Right lobe of liver (tissue), 6 donors: ENCODE data around the gene SLC27A5. TPM values are rescaled to one million over a fixed set of nuclear protein-coding genes. Genes with fewer than 3 reads are reported as not detected.
A peak's percentile ranks its signal among the peaks of the same experiment; 100 is the strongest.

Experiments used
- ATAC-seq, 4 donors: fragments of 200-7000 bp; cut with Tn5 transposase; one replicate each; pipeline ENCODE4 v1.9.1; 2020; ENCODE audit warnings: mild to moderate bottlenecking in 4 of 4, moderate library complexity in 4 of 4
- DNase-seq, 3 donors: peaks; one replicate each; pipeline ENCODE4 v3.0.0-alpha.2; 2020
- H3K27ac ChIP-seq, 3 donors: fragments of 200-600 bp; one replicate each; pipeline ENCODE4 v1.8.0; 2022
- H3K27me3 ChIP-seq, 2 donors: fragments of 200-600 bp; one replicate each; pipeline ENCODE4 v1.8.0; 2022
- H3K36me3 ChIP-seq, 4 donors: fragments of 200-600 bp; sonication (generic) in 1 of 4; one replicate each; pipeline versions ENCODE4 v1.5.1 to v1.8.0; 2017 to 2022; ENCODE audit warnings: control low read depth in 1 of 4
- H3K4me1 ChIP-seq, 4 donors: fragments of 200-600 bp; sonication (generic) in 1 of 4; one replicate each; pipeline versions ENCODE4 v1.5.1 to v1.8.0; 2017 to 2022; ENCODE audit warnings: control low read depth in 1 of 4
- H3K4me3 ChIP-seq, 3 donors: fragments of 200-600 bp; one replicate each; pipeline ENCODE4 v1.8.0; 2022
- H3K9me3 ChIP-seq, 4 donors: fragments of 200-600 bp; sonication (generic) in 1 of 4; one replicate each; pipeline versions ENCODE4 v1.5.1 to v1.8.0; 2017 to 2022; ENCODE audit warnings: control low read depth in 1 of 4
- POLR2A ChIP-seq: fragments of 450-650 bp; IDR thresholded peaks from one replicate; pipeline ENCODE4 v1.6.1; 2017; ENCODE audit warnings: antibody characterized with exemption, mild to moderate bottlenecking
- WGBS: methylation state at CpG from one replicate; pipeline ENCODE4 v1.1.6; 2018; ENCODE audit warnings: low coverage, low lambda C conversion rate; ENCODE audit not compliant: insufficient coverage; ENCODE audit errors: missing lambda C conversion rate; 5-methylcytosine and 5-hydroxymethylcytosine counted together
- intact Hi-C, 2 donors: fragments of 100-400 bp; cut with DNase I; formaldehyde crosslinking; loops; one replicate each; pipeline versions ENCODE4 v1.11.2 to v1.14.1; 2022
- total RNA-seq, 6 experiments: library from RNA; depleted of rRNA in 2 of 6; stranded (reverse); fragments of >200 nt in 2 of 6; fragmentation: NEBNext Ultra II Directional in 3 of 6; extraction: Animal tissue kit (Norgen Biotek cat#: 25700) in 3 of 6; gene quantifications; one replicate each; pipeline versions ENCODE4 v1.1.0 to v1.2.4, GENCODE V29; 2016 to 2023
- TF ChIP-seq, protein P1 (sequence below), 4 donors: fragments of 200-600 bp in 3 of 4; fragments of 450-650 bp in 1 of 4; IDR thresholded peaks; one replicate each; pipeline versions ENCODE4 v1.5.1 to v1.8.0; 2016 to 2022; ENCODE audit warnings: antibody characterized with exemption in 4 of 4, mild to moderate bottlenecking in 2 of 4
- donor health status: DM: no; HTN: yes; CAD: no.
- donor health status: DM: no; HTN: no; CAD: no.
- donor health status: DM: no; HTN: no; CAD: no.
- donor health status: DM: no; HTN: yes; CAD: no.
- donor health status: DM: no; HTN: yes; CAD: no.

Gene SLC27A5
- total RNA-seq, 6 experiments from 2014 or later, result 107 to 737 (median 366) TPM

- Histone ChIP-seq H3K36me3 (peaks cover 0 to 12% (median 2%) of the 10 kb centered on the region in 4 donors), H3K9me3 (no peaks in the 10 kb centered on the region), H3K4me3 (peak overlapping the region; percentile 72 to 95 (median 89)), H3K27ac (peak overlapping the region; percentile 98 to 100 (median 99)), H3K4me1 (peaks cover 0 to 47% (median 12%) of the 10 kb centered on the region in 4 donors), H3K27me3 (no peaks in the 10 kb centered on the region)
- intact Hi-C loops, result no loop called here
- DNase-seq (peak; percentile 99), ATAC-seq (peak; percentile 72 to 78 (median 78))
- peak; percentile 68 for TF ChIP-seq POLR2A
- TF ChIP-seq, protein P1, sequence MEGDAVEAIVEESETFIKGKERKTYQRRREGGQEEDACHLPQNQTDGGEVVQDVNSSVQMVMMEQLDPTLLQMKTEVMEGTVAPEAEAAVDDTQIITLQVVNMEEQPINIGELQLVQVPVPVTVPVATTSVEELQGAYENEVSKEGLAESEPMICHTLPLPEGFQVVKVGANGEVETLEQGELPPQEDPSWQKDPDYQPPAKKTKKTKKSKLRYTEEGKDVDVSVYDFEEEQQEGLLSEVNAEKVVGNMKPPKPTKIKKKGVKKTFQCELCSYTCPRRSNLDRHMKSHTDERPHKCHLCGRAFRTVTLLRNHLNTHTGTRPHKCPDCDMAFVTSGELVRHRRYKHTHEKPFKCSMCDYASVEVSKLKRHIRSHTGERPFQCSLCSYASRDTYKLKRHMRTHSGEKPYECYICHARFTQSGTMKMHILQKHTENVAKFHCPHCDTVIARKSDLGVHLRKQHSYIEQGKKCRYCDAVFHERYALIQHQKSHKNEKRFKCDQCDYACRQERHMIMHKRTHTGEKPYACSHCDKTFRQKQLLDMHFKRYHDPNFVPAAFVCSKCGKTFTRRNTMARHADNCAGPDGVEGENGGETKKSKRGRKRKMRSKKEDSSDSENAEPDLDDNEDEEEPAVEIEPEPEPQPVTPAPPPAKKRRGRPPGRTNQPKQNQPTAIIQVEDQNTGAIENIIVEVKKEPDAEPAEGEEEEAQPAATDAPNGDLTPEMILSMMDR (IDR thresholded peaks at IDR 0.05), result no peak
- WGBS, result 0% methylated on average over 25 of the region's 76 CpGs
Measured at GRCh38 chr19:58558623-58559274, 47.0 kb upstream of the SLC27A5 start.

DNA sequence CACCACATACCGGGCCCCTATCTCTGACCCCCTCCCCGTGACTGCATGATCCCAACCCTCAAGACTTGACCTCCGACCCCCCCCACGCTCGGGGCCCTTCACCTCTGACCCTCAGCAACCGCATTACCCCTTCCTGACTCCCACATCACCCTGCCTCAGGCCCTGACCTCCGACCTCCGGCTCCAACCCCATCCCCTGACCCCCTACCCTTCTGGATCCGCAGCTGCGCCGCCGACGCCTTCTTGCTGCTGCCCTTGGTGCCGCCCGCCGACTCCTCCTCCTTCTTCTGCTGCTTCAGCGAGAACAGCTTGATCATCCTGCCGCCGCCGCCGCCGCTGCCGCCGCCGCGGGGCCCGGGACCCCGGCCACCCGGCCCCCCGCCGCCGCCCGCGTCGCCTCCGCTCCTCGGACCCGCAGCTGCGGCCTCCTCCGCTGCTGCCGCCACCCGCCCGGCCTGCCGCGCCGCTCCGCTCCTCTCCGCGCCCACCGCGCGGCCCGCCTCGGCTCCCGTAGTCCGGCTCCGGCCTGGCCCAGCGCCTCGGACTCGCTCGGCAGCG lies 46.4 kb upstream of the SLC27A5 start, which contains the start of gene UBE2M:
TSS of gene UBE2M (minus strand) at position 546 of the 557 bp plus-strand sequence. CDS start at position 316, 230 bp downstream.
- Histone ChIP-seq H3K4me3 (peak within 1 kb of the TSS; percentile 72 to 95 (median 89)), H3K27me3 (no peaks in the 10 kb centered on the region), H3K4me1 (peaks cover 0 to 46% (median 13%) of the 10 kb centered on the region in 4 donors), H3K9me3 (no peaks in the 10 kb centered on the region), H3K27ac (peak within 1 kb of the TSS; percentile 98 to 100 (median 99)), H3K36me3 (peaks cover 0 to 16% (median 2%) of the 10 kb centered on the region in 4 donors)
- DNase-seq, result peak; percentile 70 to 82 (median 72)
- WGBS, result 2% methylated on average over 35 of the region's 62 CpGs
- TF ChIP-seq, protein P1 (IDR thresholded peaks at IDR 0.05), result no peak
- no peak for TF ChIP-seq POLR2A
- no peak for ATAC-seq
- intact Hi-C loops, result no loop called here

- peak overlapping the region; percentile 40 to 100 (median 98) for H3K27ac ChIP-seq
- peaks cover 0 to 39% (median 9%) of the 10 kb centered on the region in 4 donors for H3K4me1 ChIP-seq
- no peaks in the 10 kb centered on the region for H3K9me3 ChIP-seq
- TF ChIP-seq, protein P1 (IDR thresholded peaks at IDR 0.05), result no peak
- TF ChIP-seq POLR2A, result no peak
- intact Hi-C loops, result no loop called here
- WGBS, result 7% methylated on average over 8 of the region's 12 CpGs
- DNase-seq (no peak), ATAC-seq (no peak)
- peaks cover 0 to 20% (median 2%) of the 10 kb centered on the region in 4 donors for H3K36me3 ChIP-seq
- peak overlapping the region; percentile 60 to 95 (median 89) for H3K4me3 ChIP-seq
- H3K27me3 ChIP-seq, result no peaks in the 10 kb centered on the region
Measured at GRCh38 chr19:58557221-58558065, 45.7 kb upstream of the SLC27A5 start.

DNA sequence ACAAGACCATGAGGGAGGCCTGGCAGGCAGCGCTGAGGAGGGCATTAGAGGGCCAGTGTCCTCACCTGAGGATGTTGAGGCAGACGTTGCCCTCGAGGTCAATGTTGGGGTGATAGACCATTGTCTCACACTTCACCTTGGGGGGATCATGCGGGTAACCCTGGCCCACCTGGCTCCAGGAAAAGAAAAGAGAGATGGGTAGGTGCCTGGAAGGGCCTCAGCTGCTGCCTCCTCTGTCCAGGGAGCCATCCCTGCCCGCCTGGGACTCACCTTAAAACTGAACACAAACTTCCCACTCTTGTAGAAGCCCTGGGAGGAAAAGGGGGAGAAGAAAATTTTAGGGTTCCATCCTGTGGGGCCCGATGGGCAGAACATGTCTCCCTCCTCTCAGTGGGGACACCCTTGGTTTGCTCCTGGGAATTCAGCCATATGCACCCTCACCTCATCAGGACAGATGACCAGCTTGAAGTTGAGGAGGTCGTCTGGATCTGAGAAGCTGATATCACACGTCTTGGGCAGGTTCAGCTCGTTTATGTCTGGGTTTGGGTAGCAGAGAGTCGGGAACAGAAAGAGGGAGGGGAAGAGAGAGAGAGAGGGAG lies 44.9 kb upstream of the SLC27A5 start:
- Histone ChIP-seq H3K27ac (no peak overlapping the region), H3K4me3 (peak overlapping the region in 1 of 3 donors; percentile 95)

More for the DNA sequence above, 44.9 kb upstream of the SLC27A5 start:
- ATAC-seq (no peak), DNase-seq (no peak)
- intact Hi-C loops, result no loop called here
- Histone ChIP-seq H3K36me3 (peaks cover 0 to 27% (median 3%) of the 10 kb centered on the region in 4 donors), H3K9me3 (no peaks in the 10 kb centered on the region), H3K27me3 (no peaks in the 10 kb centered on the region), H3K4me1 (peaks cover 0 to 32% (median 6%) of the 10 kb centered on the region in 4 donors)
- 29% methylated on average over 6 of the region's 10 CpGs for WGBS
- TF ChIP-seq, protein P1 (IDR thresholded peaks at IDR 0.05), result no peak
- no peak for TF ChIP-seq POLR2A
